Superior temporal gyrus (tissue), 1 donor: ENCODE results near the gene SLC35E1.
"Not testable (repeated sequence)": the region's sequence is repeated elsewhere in the genome, so short reads cannot be mapped to it uniquely, and the experiment has no call there.

Experiments
- DNase-seq: peaks from one replicate; pipeline ENCODE4 v3.0.0-alpha.2; 2016; ENCODE audit errors: extremely low spot score

The SLC35E1 gene

DNA sequence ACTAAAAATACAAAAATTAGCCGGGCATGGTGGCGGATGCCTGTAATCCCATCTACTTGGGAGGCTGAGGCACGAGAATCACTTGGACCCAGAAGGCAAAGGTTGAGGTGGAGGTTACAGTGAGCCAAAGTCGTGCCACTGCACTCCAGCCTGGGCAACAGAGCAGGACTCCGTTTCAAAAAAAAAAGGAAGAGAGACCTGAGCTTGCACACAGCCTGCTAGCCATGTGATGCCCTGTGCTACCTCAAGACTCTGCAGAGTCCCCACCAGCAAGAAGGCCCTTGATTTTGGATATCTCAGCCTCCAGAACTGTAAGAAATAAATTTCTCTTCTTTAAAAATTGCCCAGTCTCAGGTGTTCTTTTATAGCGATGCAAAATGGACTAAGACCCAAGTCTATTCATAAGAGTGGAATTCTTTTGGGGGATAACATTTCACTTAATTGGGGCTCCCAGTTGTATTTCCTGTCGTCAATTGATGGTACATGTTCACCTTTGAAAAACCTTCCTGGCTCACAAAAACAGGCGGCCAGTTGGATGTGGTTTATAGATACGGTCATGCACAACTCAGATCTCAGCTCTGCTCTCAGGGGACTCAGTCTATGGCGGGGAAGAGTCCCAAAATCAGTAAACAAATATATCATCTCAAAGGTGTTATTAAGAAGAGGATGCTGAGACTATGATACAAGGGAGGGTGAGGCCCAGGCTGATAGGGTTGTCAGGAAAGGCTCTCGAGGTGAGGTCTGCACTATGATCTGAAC, 27.6 kb downstream of the SLC35E1 start:
- no peak for DNase-seq

DNA sequence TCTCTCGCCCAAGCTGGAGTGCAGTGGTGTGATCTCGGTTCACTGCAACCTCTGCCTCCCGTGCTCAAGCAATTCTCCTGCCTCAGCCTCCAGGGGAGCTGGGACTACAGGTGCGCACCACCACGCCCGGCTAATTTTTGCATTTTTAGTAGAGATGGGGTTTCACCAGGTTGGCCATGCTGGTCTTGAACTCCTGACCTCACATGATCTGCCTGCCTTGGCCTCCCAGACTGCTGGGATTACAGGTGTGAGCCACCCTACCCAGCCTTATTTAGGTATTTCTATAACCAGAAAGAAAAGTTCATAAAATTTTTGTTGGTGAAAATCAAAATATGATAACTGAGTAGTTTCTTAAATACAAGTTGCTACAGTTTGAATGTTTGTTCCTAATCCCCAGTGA, 28.5 kb downstream of the SLC35E1 start:
- not testable (repeated sequence) for DNase-seq

DNA sequence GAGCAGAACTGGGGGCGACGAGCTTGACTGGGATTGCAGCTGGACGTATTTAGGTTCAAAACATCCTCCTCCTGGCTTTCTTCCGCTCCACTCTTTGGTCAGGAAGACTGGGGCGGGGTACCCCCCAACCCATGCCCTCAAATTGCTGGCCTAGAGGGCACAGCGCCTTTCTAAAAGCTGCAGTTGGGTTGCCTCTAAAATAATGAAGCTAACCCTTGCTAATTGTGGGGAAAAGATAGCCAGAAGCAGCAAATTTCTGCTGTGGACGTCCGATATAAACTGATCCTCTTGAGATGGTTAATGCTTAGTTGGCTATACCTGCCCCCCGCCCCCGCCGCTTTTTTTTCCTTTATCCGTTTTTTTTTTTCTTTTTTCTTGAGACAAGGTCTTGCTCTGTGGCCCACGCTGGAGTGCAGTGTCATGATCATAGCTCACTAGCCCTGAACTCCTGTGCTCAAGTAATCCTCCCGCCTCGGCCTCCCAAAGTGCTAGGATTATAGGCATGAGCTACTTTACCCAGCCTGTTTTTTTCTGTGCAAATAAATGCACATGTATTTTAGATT, 29.2 kb downstream of the SLC35E1 start:
- no peak for DNase-seq

- DNase-seq = peak; percentile 97
Observed at GRCh38 chr19:16542045-16542909, 29.9 kb downstream of the SLC35E1 start, which contains the start of gene CHERP. CHERP (minus strand) TSS chr19:16542437; CDS start chr19:16542378, 59 bp downstream.

DNA sequence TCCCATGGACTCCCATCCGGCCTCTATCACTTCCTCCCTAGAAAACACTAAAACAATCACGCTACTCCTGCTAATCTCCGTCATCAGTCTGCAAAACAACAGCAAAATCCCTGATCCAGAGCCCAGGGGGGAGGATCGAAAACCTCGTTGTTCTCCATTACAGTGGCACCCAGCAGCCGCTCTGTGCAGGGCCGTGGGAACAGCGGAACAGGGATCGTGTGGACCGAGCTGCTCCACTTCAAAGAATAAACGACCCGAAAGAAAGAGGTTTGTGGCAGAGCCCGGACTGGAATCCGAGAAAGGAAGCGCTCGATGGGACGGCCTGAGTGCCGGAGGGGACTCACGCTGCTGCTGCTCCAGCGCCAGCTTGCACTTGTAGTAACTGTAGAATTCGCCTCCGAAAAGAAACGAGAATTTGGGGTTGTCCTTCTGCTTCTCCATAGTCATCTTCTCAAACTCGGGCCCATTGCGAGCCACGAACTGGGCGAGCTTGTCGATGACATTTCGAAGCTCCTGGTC, 30.6 kb downstream of the SLC35E1 start:
- no peak for DNase-seq

- DNase-seq = no peak
Observed at GRCh38 chr19:16540948-16541347, 31.3 kb downstream of the SLC35E1 start.

DNA sequence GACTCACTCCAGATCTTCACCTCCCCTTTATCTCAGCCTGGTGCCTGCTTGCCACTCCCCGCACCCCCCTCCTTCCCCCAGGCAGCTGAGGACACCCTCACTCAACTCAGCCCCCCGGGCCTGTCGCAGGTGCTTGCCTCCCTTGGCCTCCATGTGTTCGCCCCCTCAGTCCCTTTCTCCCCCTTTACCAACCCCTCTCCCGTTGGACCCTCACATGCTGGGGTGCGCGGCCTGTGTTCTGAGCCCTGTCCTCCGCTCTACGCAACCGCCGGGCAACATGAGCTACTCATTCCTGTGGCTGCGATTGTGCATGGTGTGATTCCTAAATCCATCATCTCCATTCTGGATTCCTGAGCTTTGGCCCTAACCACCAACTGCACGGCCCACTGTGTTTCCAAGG, 35.1 kb downstream of the SLC35E1 start:
- DNase-seq = no peak

GRCh38 chr19:16536130-16536529, 36.1 kb downstream of the SLC35E1 start:
- DNase-seq = no peak

DNA sequence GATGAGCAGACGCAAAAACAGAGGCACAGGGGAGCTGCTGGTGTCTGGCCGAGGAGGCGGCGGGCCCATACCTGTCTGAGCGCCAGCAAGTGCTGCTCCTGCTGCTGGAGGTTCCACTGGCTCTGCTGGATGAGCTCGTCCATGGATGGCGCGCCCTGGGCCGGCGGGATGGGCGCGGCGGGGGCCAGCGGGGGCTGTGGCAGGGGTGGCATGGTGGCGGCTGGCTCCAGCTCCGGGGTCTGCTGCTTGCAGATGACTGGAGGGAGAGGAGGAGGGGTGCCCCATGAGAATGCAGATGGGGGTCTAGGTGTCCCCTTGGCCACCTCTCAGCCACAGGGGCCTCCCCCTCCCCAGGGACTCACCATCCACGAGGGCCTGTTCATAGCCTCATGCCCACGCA, 36.8 kb downstream of the SLC35E1 start:
- DNase-seq = no peak

- no peak for DNase-seq
Observed at GRCh38 chr19:16532440-16533234, 39.6 kb downstream of the SLC35E1 start.

DNA sequence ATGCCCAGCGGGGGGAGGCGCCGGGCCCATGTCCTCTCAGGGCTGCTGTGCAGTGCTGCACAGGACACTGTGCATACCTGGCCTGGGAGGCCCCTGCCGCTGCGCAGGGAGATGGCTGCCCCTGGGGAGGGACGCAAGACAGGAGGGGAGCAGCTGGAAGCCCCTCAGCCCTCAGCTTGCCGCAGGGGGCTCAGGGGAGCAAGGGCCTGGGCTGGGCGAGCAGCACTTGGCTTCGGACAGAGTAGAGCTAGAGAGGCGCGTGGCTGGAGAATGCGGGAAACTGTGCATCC, 40.9 kb downstream of the SLC35E1 start:
- DNase-seq = no peak

- no peak for DNase-seq
Observed at GRCh38 chr19:16530540-16531379, 41.5 kb downstream of the SLC35E1 start.

- no peak for DNase-seq
Observed at GRCh38 chr19:16529466-16530144, 42.6 kb downstream of the SLC35E1 start.

- DNase-seq = no peak
Observed at GRCh38 chr19:16527971-16528521, 44.2 kb downstream of the SLC35E1 start.

DNA sequence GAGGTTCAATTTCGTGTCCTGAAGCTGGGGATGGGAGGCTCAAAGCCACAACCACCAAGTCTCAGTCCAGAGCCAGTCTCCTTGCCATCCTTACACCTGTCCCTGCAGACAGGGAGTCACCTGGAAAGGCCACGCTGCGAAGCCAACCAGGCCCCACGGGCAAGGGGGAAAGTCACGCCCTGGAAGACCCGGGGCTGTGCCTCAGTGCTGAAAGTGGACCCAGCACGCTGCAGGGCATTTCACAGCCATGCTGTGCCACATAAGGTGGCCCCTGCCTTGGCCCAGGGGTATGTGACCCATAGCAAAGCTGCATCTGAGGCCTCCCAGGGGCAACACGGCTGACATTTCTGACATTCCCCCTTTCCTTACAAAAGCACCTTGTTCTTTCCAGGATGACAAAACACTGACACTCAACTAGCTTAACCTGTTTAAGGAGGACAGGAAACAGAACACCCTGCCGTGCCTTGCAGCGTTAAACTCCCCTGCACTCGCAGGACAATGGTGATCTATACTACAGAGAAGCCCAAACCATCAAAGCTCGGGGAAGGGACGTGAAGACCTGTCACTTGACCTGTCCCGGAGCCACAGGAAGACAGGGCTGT, 44.8 kb downstream of the SLC35E1 start:
- DNase-seq = no peak

DNA sequence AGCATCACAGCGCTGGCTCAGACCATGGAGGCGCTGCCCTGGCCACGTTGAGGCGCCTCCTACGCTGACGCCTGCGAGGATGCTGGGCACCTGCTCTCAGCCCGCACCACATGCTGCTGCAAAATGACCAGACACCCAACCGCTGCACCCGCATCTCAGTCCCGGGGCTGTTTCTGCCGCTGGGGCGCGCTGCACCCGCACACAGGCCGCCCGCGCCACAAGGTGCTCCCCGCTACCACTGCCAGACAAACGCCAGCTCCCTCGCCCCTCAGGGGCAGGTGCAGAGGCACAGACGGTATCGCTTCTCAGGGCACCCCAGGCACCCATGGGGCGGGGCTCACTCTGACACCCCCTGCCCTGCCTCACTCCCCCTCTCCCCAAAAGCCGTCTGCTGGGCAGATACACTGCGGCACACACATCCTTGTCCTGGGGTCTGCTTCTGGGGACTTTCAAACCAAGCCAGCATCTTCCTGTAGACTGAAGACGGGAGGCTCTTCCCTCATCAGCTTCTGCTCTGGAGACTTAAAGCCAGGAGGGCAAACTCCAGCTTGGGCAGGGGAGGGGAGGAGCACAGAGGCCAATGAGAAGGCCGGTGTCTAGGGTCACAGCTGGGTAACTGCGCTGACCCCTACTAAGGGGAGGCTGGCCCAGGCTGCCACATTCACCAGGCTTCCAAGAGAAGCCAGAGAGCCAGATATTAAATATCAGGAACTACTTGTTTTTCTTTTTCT, 46.3 kb downstream of the SLC35E1 start:
- DNase-seq = no peak

DNA sequence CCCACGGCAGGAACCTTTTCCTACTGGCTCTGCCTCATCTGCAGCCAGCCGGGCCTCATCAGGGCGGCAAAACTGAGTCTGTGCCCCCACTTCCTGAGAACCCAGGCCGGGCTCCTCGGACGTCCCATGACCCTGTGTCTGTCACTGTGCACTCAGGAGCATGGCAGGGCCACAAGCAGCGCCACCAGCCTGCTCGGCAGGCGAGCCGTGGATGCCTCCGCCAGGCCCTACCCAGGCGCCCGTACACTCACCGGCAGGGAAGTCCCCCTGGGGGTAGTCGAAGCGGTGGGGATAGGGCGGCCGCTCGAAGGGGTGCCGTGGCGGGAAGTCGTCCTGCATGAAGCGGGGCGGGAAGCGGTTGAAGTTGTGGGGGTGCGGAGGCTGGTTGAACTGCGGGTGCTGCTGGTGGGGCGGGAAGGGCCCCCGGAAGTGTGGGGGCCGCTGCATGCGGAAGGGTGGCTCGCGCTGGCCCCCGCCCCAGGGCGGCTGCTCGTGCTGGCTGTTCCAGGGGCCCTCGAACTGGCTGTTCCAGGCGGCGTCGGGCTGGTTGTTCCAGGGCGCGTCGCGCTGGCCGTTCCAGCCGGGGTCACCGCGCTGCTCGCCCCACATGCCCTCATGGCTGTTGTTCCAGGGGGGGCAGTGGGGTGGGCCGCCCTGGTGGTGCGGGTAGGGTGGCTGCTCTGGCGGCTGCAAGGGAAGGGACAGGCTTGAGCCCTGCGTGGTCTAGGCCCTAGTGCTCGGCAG, 47.1 kb downstream of the SLC35E1 start:
- no peak for DNase-seq
